Measurements from ENCODE around the gene KLHDC7B.

KLHDC7B gene

DNA sequence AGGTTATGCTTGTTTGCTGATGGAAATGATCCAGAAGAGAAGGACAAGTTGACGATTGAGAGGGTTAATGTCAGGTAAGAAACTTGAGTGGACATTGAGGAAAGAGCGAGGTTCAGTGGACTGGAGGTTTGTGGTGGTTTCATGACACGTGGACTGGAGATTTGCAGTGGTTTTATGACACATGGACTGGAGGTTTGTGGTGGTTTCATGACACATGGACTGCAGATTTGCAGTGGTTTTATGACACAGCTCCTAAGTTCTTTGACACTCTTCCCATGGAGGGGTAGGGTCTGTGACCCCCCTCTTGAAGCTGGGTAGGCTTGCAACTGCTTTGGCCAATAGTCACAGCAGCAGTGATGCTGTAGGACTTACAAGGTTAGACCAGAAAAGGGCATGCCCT, 49.5 kb downstream of the KLHDC7B start:
- no peak for DNase-seq (ENCODE audit: low read depth in 2 of 2)

DNA sequence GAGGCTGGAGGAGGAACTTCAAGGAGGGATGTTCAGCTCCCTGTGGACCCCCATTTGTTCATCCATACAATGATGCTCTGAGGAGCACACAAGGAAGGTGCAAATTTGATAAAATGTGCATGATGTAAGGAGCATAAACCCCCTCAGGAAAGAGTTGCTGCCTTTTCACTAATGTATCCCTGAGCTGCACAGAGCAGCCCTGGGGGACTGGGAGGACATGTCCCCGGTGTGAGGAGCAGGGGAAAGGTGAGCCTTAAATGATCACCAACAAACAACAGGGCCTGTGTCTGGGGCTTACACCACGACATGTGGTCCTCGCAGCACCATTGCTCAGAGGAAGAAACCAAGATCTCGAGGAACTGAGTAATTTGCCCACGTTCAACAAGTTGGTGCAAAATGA, 51.4 kb downstream of the KLHDC7B start:
- DNase-seq (ENCODE audit: low read depth in 2 of 2) = no peak

DNA sequence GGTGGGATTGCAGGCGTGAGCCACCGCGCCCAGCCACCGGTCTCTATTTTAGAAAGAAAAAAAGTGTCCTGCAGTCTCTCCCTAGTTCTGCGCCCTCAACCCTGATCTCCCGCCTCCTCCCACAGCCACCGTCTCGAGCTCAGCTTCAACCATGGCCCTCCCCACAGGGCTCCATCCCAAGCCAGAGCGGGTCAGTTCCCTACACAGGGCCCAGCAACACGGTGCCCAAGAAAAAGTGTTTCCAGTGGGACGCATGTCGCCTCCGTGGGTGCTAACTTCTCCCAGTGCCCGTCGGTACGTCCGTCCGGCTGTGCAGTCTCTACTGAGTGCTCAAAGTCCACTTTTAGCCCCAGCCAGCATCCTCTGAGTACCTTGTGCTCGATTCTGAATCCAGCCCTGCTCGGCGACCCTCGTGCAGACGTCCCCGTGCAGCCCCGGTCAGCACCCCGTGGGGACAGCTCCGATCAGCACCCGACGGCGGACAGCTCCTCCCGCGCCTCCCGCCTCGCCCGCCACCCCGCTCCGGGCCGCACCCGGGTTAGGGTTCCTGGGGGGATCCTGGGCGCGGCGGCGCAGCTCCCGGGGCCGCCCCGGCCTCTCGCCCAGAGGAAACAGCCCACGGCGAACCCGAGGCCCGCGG, 54.2 kb downstream of the KLHDC7B start:
- no peak for DNase-seq (ENCODE audit: low read depth in 2 of 2)

DNA sequence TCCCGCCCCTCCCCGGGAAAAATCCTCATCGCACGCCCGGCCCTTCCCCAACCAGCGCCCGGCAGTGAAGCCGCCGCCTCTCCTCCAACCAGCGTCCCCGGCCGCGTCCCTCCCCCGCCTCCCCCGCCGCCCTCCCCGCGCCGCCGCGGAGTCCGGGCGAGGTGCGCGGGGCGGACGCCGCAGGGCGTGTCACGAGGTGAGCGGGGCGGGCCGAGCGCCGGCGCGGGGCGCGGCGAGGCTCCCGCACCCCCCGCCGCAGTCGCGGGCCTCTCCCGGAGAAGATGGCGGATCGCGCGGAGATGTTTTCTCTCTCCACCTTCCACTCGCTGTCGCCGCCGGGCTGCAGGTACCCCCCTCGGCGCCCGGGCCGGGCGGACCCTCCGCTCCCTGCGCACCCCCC, 54.8 kb downstream of the KLHDC7B start, which contains the start of gene MAPK8IP2:
Gene MAPK8IP2 (plus strand): TSS at position 256 of the 400 bp plus-strand sequence. CDS start 26 bp downstream, at position 282.
- no peak for DNase-seq (ENCODE audit: low read depth in 2 of 2)
